ENCODE data around the gene ITGA8.

DNA sequence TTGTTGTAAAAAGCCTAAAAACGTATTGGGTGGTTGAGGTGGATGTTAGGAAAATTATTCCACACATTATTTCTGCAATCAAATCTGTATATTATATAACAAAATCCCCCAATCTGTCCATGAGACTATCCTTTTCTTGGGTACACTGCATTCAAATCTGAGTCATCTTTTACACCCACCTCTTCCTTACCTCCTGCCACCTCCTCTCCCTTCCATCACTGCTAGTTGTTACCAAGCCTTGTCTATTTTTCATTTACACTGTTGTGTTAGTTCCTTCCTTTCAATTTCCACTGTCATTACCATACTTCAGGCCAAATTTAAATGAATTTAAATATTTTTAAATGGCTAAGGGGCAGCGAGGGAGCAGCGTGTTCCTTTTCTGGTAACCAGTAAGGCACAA lies 83.3 kb downstream of the ITGA8 start:
- TF ChIP-seq EP300 (IDR thresholded peaks at IDR 0.05) (no peak), POLR2AphosphoS5 (IDR thresholded peaks at IDR 0.05) (no peak)
